ENCODE results near the gene FAM169A.

- TF ChIP-seq, protein P1, sequence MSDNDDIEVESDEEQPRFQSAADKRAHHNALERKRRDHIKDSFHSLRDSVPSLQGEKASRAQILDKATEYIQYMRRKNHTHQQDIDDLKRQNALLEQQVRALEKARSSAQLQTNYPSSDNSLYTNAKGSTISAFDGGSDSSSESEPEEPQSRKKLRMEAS (IDR thresholded peaks at IDR 0.05): no peak
- TF ChIP-seq TCF7L2 (IDR thresholded peaks at IDR 0.05; ENCODE audit: borderline replicate concordance, extremely low read depth, insufficient read depth, insufficient read length): no peak
- no peak for TF ChIP-seq CTCF (IDR thresholded peaks at IDR 0.05 in 2 of 3, conservative IDR thresholded peaks at IDR 0.05 in 1 of 3; ENCODE audit: borderline replicate concordance in 1 of 3, insufficient read depth in 1 of 3, low read depth in 2 of 3, low read length in 2 of 3)
- TF ChIP-seq POLR2AphosphoS5 (IDR thresholded peaks at IDR 0.05; ENCODE audit: low read depth, low read length): no peak
- TF ChIP-seq SP1 (IDR thresholded peaks at IDR 0.05; ENCODE audit: low read depth): no peak
- TF ChIP-seq POLR2A (IDR thresholded peaks at IDR 0.05; ENCODE audit: borderline replicate concordance, extremely low read depth, insufficient read depth, insufficient read length): no peak
- TF ChIP-seq FOSL1 (IDR thresholded peaks at IDR 0.05; ENCODE audit: low read depth): no peak
Measured at GRCh38 chr5:74895906-74896305, 29.7 kb upstream of the FAM169A start.
